ENCODE data around the gene EML3. TPM values are rescaled to one million over a fixed set of nuclear protein-coding genes. Genes with fewer than 3 reads are reported as not detected.

EML3 gene
- total and polyA plus RNA-seq, 2 of the 13 experiments (the other 11 are each of a cell fraction or from before 2014, with no cell fraction given): 10.6 to 12.3 TPM

GRCh38 chr11:62621567-62622470, 9.2 kb upstream of the EML3 start, which contains the start of gene B3GAT3 (continued):
- TF ChIP-seq DR1 (CRISPR knock-in tag; IDR thresholded peaks at IDR 0.05) (peak; percentile 67; the same call in 1 of the 2 replicates), NFYB (CRISPR knock-in tag; IDR thresholded peaks at IDR 0.05) (peak; percentile 52; the same call in 1 of the 2 replicates), ZNF382 (CRISPR knock-in tag; IDR thresholded peaks at IDR 0.05; ENCODE audit: borderline replicate concordance) (no peak), RFX5 (IDR thresholded peaks at IDR 0.05; ENCODE audit: low read depth, low read length) (peak; percentile 81), TFDP2 (CRISPR knock-in tag; IDR thresholded peaks at IDR 0.05) (peak; percentile 95), ZNF225 (CRISPR knock-in tag; IDR thresholded peaks at IDR 0.05) (0 out of 2 replicates have a peak, but pooled peaks have one; percentile 23), DBP (CRISPR knock-in tag; IDR thresholded peaks at IDR 0.05; ENCODE audit: not compliant biosample characterization) (no peak), SNRNP70 (IDR thresholded peaks at IDR 0.05; ENCODE audit: low read depth, low read length) (no peak), HINFP (CRISPR knock-in tag; IDR thresholded peaks at IDR 0.05; ENCODE audit: low read depth) (no peak), NFKBIZ (CRISPR knock-in tag; IDR thresholded peaks at IDR 0.05) (peak; percentile 85; the same call in 1 of the 2 replicates), STAT5B (CRISPR knock-in tag; IDR thresholded peaks at IDR 0.05) (0 out of 2 replicates have a peak, but pooled peaks have one; percentile 21), TRAFD1 (CRISPR knock-in tag; IDR thresholded peaks at IDR 0.05; ENCODE audit: borderline replicate concordance) (no peak), ZNF850 (CRISPR knock-in tag; conservative IDR thresholded peaks at IDR 0.05) (0 out of 2 replicates have a peak, but pooled peaks have one; percentile 18), ZBTB2 (CRISPR knock-in tag; IDR thresholded peaks at IDR 0.05; ENCODE audit: low read depth) (peak; percentile 85), ZNF136 (CRISPR knock-in tag; IDR thresholded peaks at IDR 0.05; ENCODE audit: low read depth) (peak; percentile 95; the same call in 1 of the 2 replicates), ZNF34 (CRISPR knock-in tag; IDR thresholded peaks at IDR 0.05; ENCODE audit: borderline replicate concordance) (no peak), ZFP82 (CRISPR knock-in tag; IDR thresholded peaks at IDR 0.05; ENCODE audit: borderline replicate concordance) (peak; percentile 85; the same call in 1 of the 2 replicates), ZNF207 (IDR thresholded peaks at IDR 0.05; ENCODE audit: borderline replicate concordance) (no peak), FOXO1 (CRISPR knock-in tag; IDR thresholded peaks at IDR 0.05) (peak; percentile 58), HOXA9 (CRISPR knock-in tag; IDR thresholded peaks at IDR 0.05; ENCODE audit: borderline replicate concordance) (peak; percentile 70; the same call in 1 of the 2 replicates)

All from HepG2 (cell line).